T47D (cell line): Measurements from ENCODE around the gene CST11.
A peak's percentile ranks its signal among the peaks of the same experiment; 100 is the strongest.

Experiments used
- DNase-seq, 2 experiments: peaks; one replicate each; pipeline versions ENCODE4 v3.0.0 to v3.0.0-alpha.2; 2011 to 2012; ENCODE audit warnings: low read depth in 1 of 2, low spot score in 1 of 2
- JUND ChIP-seq: IDR thresholded peaks from 2 replicates; pipeline ENCODE4 v1.6.1; 2012; ENCODE audit warnings: low read depth
- in situ Hi-C: cut with HindIII; loops from 2 replicates; pipeline ENCODE4 v1.10.0; 2016; ENCODE audit warnings: low sequenced_read_pairs, low pct_unique_long_range_greater_than_20kb

Gene CST11

DNA sequence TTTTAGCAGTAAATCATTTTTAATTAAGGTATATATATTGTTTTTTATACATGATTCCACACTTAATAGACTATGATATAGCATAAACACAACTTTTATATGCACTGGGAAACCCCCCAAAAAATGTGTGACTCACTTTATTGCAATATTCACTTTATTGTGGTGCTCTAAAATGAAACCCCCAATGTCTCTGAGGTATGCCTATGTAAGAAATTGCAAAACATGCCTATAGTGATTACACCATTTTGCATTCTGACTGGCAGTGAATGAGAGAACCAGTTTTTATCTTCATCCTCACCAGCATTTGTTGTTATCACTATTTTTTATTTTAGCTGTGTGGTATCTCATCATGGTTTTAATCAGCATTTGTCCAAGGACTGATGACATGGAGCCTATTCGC lies 8.5 kb upstream of the CST11 start:
- TF ChIP-seq JUND: no peak
- DNase-seq: no peak
- in situ Hi-C loops: no loop called here

GRCh38 chr20:23459461-23460150 lies 6.9 kb upstream of the CST11 start:
- DNase-seq: no peak
- in situ Hi-C loops: no loop called here

GRCh38 chr20:23456873-23457272 lies 4.2 kb upstream of the CST11 start:
- in situ Hi-C loops: no loop called here
- no peak for TF ChIP-seq JUND
- DNase-seq: no peak

More at GRCh38 chr20:23459461-23460150, 6.9 kb upstream of the CST11 start:
- no peak for TF ChIP-seq JUND

DNA sequence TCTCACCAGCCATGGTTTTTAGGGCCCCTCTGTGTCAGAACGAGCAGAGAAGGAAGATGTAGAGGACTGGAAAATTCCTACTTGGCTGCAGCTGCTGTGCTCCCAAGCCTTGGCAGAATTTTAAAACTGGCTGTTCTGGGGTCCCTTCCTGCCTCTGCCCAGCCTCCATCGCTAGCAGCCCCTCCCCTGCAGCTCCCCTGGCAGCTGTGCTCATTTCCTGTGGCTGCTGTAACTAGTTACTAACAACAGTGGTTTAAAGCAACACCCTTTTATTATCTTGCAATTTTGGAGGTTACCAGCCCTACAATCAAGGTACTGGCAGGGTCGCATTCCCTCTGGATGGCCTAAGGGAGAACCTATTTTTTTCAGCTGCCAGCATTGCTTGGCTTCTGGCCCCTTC lies 3.7 kb upstream of the CST11 start:
- in situ Hi-C loops: no loop called here
- DNase-seq: no peak
- TF ChIP-seq JUND: no peak

GRCh38 chr20:23455639-23456038 lies 3.0 kb upstream of the CST11 start:
- no peak for DNase-seq
- in situ Hi-C loops: no loop called here
- TF ChIP-seq JUND: no peak

DNA sequence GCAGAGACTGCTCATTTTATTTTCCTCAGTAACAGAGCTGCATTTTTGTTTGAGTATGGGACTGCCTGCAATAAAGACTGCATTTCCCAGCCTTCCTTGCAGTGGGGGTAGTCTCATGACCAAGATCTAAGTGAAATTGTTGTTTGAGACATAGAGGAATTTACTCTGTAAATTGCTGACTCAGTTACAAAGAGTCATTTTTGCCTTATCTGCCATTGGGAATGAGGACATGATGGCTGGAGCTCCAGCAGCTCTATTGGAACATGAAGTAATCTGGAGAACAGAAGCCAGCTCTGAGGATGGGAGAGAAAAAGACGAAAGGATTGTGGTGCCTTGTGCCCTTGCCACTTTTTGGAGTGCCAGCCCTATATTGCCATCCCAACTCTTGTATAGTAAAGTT lies 2.1 kb upstream of the CST11 start:
- TF ChIP-seq JUND: no peak
- DNase-seq: no peak
- in situ Hi-C loops: no loop called here

- DNase-seq: no peak
- in situ Hi-C loops: no loop called here
- no peak for TF ChIP-seq JUND
Observed at GRCh38 chr20:23453549-23454543, 1.2 kb upstream of the CST11 start.

DNA sequence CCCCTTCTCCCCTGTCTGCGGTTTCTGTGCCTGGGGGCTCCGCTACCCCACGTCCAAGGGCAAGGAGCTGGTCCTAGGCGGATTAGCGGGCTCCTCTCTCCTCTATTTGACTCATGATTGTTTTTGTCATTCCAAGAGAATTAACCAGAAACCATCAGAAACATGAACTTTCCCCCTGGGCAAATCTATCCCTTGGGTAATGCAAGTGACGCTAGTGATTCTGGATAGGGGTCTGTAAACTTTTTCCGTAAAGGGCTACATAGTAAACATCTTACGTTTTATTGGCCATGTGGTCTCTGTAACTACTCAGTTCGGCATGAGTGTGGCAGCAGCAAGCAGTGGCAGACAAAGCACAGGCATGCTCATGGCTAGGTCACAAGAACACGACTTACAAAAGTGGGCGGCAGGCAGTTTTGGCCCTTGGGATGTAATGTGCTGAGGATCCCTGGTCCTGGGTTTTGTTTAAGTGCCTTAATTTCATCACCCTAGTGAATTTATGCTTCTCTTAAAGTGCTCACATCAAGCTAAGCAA lies 654 bp downstream of the CST11 start:
- in situ Hi-C loops: no loop called here
- no peak for DNase-seq
- no peak for TF ChIP-seq JUND

GRCh38 chr20:23450877-23451276 lies 1.8 kb downstream of the CST11 start:
- TF ChIP-seq JUND: no peak
- in situ Hi-C loops: no loop called here
- no peak for DNase-seq

DNA sequence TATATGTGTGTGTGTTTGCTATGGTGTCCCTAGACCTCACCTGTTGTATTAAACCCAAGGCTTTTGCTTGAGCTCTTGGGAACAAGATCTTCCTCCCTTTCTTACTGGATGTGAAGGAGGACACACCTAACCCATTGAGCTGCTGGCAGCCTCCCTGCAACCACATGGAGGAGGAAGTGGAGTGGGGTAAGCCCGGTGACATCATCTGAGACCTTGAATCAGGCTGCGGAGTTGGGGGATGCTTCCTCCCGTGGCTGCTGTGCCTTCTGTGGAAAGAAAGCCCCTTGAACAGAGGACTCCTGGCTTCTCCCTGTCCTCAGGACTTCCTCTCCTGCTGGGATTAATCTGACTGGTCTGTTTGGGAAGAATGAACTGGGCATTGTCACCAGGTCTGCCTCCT lies 3.3 kb downstream of the CST11 start:
- in situ Hi-C loops: no loop called here
- TF ChIP-seq JUND: no peak
- DNase-seq: no peak

DNA sequence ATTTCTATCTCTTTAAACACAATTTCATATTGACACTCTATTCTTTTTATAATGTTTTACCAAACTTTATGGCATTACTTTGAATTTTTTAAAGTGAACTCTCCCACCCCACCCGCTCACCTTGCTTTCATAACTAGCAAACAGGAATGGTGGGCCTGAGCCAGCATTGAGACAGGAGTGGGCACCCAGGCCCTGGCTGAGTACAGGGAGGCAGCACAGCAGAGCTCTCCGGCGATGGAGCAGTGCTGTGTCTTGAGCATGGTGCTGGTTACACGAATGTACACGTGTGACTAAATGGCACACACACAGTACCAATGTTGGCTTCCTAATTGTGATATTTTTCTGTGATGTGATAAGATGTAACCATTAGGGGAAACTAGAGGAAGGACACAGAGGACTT lies 4.5 kb downstream of the CST11 start:
- in situ Hi-C loops: no loop called here
- no peak for TF ChIP-seq JUND
- DNase-seq: no peak

GRCh38 chr20:23446505-23446904 lies 6.2 kb downstream of the CST11 start:
- TF ChIP-seq JUND: no peak
- in situ Hi-C loops: no loop called here
- DNase-seq: peak in 1 of 2 experiments; percentile 68
